ENCODE measurements around the gene CD99.
"Not testable (repeated sequence)": the region's sequence is repeated elsewhere in the genome, so short reads cannot be mapped to it uniquely, and the experiment has no call there.

Gene CD99

DNA sequence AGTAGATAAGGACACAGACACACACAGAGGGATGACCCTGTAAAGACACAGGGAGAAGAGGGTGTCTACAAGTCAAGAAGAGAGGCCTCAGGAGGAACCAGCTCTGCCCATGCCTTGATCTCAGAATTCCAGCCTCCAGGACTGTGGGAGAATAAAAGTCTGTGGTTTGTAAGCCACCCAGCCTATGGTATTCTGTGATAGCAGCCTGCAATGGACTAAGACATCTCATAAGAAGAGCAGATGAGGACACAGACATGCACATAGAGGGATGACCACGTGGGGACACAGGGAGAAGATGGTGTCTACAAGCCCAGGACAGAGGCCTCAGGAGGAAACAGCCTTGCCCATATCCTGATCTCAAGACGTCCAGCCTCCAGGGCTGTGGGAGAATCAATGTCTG, 70.2 kb downstream of the CD99 start:
- Mint-ChIP-seq H3K27me3 (ENCODE audit: low read depth, poor library complexity) (peaks cover 7% of the 10 kb centered on the region), H3K36me3 (ENCODE audit: low read depth) (no peaks in the 10 kb centered on the region), H3K4me1 (no peaks in the 10 kb centered on the region), H3K9me3 (peaks cover 4% of the 10 kb centered on the region), H3K27ac (peak overlapping the region; percentile 39), H3K4me3 (no peak overlapping the region)
- DNase-seq, result no peak
- TF ChIP-seq, protein P1, sequence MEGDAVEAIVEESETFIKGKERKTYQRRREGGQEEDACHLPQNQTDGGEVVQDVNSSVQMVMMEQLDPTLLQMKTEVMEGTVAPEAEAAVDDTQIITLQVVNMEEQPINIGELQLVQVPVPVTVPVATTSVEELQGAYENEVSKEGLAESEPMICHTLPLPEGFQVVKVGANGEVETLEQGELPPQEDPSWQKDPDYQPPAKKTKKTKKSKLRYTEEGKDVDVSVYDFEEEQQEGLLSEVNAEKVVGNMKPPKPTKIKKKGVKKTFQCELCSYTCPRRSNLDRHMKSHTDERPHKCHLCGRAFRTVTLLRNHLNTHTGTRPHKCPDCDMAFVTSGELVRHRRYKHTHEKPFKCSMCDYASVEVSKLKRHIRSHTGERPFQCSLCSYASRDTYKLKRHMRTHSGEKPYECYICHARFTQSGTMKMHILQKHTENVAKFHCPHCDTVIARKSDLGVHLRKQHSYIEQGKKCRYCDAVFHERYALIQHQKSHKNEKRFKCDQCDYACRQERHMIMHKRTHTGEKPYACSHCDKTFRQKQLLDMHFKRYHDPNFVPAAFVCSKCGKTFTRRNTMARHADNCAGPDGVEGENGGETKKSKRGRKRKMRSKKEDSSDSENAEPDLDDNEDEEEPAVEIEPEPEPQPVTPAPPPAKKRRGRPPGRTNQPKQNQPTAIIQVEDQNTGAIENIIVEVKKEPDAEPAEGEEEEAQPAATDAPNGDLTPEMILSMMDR (IDR thresholded peaks at IDR 0.05), result no peak

DNA sequence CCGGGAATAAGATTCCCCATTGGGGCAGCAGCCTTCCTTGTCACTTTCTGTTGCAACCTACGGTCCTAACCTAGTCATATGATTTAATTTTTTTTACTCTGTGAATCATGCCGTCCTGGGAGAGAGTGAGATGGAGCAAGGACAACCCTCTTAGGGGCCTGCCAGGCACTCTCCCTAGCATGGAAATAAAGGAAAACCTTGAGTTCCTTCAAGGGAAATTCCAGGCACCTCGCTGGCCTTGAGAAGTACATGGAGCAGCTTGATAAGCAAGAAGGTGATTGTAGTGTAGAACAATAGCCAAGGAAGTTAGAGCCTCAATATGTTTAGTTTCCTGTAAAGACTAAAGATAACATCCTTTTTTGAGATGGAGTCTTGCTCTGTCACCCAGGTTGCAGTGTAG, 71.6 kb downstream of the CD99 start:
- not testable (repeated sequence) for H3K4me3 Mint-ChIP-seq; H3K4me1 Mint-ChIP-seq; H3K27me3 Mint-ChIP-seq (ENCODE audit: low read depth, poor library complexity); H3K9me3 Mint-ChIP-seq; H3K36me3 Mint-ChIP-seq (ENCODE audit: low read depth); H3K27ac Mint-ChIP-seq; DNase-seq

DNA sequence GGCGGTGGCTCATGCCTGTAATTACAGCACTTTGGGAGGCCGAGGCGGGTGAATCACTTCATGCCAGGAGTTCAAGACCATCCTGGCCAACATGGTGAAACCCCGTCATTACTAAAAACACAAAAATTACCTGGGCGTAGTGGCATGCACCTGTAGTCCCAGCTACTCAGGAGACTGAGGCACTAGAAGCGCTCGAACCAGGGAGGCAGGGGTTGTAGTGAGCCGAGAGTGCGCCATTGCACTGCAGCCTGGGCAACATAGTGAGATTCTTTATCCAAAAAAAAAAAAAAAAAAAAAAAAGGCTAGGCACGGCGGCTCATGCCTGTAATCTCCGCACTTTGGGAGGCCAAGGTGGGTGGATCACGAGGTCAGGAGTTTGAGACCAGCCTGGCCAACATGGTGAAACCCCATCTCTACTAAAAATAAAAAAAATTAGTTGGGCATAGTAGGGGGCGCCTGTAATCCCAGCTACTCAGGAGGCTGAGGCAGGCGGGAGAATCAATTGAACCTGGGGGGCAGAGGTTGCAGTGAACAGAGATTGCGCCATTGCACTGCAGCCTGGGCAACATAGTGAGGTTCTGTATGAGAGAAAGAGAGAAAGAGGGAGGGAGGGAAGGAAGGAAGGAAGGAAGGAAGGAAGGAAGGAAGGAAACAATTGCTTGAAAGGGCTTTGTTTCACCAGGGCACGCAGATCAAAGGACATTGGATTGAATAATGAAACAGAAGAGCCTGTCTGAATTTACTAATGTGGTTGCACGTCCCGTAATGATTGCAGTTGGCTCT, 73.9 kb downstream of the CD99 start:
- not testable (repeated sequence) for DNase-seq; H3K36me3 Mint-ChIP-seq (ENCODE audit: low read depth); H3K9me3 Mint-ChIP-seq; H3K4me3 Mint-ChIP-seq; H3K27ac Mint-ChIP-seq
- Mint-ChIP-seq H3K27me3 (ENCODE audit: low read depth, poor library complexity) (peaks cover 16% of the 10 kb centered on the region), H3K4me1 (peaks cover 19% of the 10 kb centered on the region)

DNA sequence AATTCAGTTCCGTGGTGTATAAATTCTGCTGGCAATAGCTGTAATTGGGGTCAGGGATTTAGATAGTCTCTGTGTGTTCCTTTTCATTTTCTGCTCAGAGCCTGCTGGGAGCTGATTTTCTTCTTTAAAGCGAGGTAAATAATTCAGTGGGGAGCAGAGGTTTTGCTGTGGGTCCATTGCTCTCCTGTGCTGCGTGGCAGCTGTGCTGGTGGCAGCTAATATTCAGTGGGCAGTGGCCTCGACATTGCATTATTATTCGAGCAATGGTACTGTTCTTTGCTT, 74.4 kb downstream of the CD99 start:
- TF ChIP-seq, protein P1 (IDR thresholded peaks at IDR 0.05), result no peak
- no peak for DNase-seq
- H3K4me3 Mint-ChIP-seq, result no peak overlapping the region
- no peak overlapping the region for H3K27ac Mint-ChIP-seq
- peaks cover 16% of the 10 kb centered on the region for H3K27me3 Mint-ChIP-seq (ENCODE audit: low read depth, poor library complexity)
- no peaks in the 10 kb centered on the region for H3K9me3 Mint-ChIP-seq
- H3K4me1 Mint-ChIP-seq, result peaks cover 19% of the 10 kb centered on the region
- no peaks in the 10 kb centered on the region for H3K36me3 Mint-ChIP-seq (ENCODE audit: low read depth)

DNA sequence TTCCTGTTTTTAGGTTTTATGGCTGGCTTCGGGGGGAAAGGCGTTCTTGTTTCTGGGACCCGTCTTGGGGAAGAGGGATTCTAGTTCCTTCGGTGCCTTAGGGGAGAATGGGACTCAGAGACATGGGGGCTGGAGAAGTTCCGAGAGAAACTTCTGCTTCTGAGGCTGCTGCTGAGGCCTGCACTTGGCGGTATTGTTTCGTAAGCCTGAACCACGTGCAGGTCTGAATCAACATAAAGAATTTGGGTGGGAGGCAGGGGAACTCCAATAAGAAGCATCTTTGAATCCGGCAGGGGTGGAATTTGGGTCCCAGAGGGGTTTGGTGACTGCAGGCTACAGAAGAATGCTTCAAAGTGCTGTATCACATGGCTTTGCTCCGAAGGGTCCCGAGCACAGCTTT, 75.8 kb downstream of the CD99 start:
- Mint-ChIP-seq H3K4me3 (no peak overlapping the region), H3K27ac (no peak overlapping the region), H3K4me1 (peaks cover 19% of the 10 kb centered on the region), H3K36me3 (ENCODE audit: low read depth) (no peaks in the 10 kb centered on the region), H3K9me3 (peaks cover 4% of the 10 kb centered on the region), H3K27me3 (ENCODE audit: low read depth, poor library complexity) (peaks cover 26% of the 10 kb centered on the region)
- TF ChIP-seq, protein P1 (IDR thresholded peaks at IDR 0.05), result no peak
- no peak for DNase-seq

DNA sequence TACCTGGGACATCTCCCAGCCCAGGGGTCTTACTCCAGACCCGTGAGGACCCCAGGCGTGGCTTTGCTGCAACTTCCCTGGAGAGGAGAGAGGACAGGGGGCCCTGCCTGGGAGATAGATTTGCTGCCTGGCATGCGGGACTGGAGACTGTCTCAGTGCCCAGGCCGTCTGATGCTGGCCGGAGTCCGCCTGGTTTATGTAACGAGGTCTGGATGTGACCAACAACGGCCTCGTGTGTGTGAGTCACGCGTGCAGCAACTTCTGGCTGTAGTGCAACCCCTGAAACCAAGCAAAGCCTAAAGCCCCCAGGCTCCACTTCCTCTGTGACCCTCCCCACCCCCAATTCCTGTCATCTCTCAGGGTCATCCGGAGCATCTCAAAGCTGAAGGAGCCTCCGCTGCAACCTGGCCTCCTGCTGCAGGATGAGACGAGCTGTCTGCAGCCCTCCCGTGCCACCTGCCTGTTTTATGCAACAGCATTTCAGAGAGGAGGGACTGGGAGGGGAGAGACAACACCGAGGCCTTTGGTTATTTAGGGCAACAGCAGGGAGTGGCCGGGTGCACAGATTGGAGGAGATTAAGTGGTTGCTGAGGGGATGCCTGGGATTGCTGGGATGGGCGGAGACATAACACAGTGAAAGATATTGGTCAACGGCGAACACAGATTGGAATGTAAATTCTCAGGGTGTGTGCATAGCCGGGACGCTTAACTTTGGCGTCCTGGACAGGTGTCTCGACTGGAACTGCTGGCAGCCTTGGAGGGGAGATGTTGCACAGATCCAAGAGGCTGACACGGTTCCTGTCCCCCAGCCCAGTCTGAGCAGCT, 76.7 kb downstream of the CD99 start:
- Mint-ChIP-seq H3K4me1 (peaks cover 19% of the 10 kb centered on the region), H3K9me3 (peaks cover 7% of the 10 kb centered on the region), H3K27ac (no peak overlapping the region), H3K27me3 (ENCODE audit: low read depth, poor library complexity) (peaks cover 31% of the 10 kb centered on the region), H3K36me3 (ENCODE audit: low read depth) (no peaks in the 10 kb centered on the region), H3K4me3 (no peak overlapping the region)
- no peak for DNase-seq
- TF ChIP-seq, protein P1 (IDR thresholded peaks at IDR 0.05), result no peak

All from nephron progenitor cell (in vitro differentiated cells).